ENCODE measurements around the gene OR4C15.

- no peak for TF ChIP-seq POLR2A (IDR thresholded peaks at IDR 0.05)
- no peak for TF ChIP-seq CTCF (IDR thresholded peaks at IDR 0.05)
- no peak for TF ChIP-seq POLR2AphosphoS5 (IDR thresholded peaks at IDR 0.05)
These were observed 18.3 kb downstream of the OR4C15 start for GRCh38 chr11:55572548-55572947.

Data from stomach (tissue), 4 donors.